K562 (cell line): Measurements from ENCODE around the gene MCC. TPM values are rescaled to one million over a fixed set of nuclear protein-coding genes. Genes with fewer than 3 reads are reported as not detected.

Experiments used
- ATAC-seq: fragments of 200-7000 bp; cut with Tn5 transposase; 3 replicates; pipeline ENCODE4 v1.9.1; 2020; ENCODE audit warnings: moderate library complexity
- BruUV-seq: library from RNA; stranded (reverse); fragments of 400-500 nt; replicated peaks from 2 replicates; lab custom pipeline; 2021; lab: Mats Ljungman, UMichigan
- CTCF ChIA-PET: fragments of 300-600 bp; formaldehyde crosslinking; extraction: SDS; loops from one replicate; lab custom pipeline; 2021; ENCODE audit warnings: low intra/inter-chr PET ratio; lab: Yijun Ruan, JAX
- POLR2A ChIA-PET: fragments of 300-600, 350-650 bp; sonication (Branson Sonifier 250); formaldehyde crosslinking; extraction: SDS; loops from one replicate; lab custom pipeline; 2021; ENCODE audit warnings: antibody characterized with exemption, inconsistent platforms; lab: Yijun Ruan, JAX
- DNase-seq, 4 experiments: peaks; one replicate each; pipeline versions ENCODE4 v3.0.0 to v3.0.0-alpha.2; 2011 to 2018; ENCODE audit warnings: low spot score in 3 of 4, mixed read lengths in 3 of 4; ENCODE audit errors: extremely low read depth in 1 of 4
- FAIRE-seq: peaks from 2 replicates; lab custom pipeline; 2011; peaks lifted over from hg19 to GRCh38; lab: Jason Lieb, UNC
- H2AFZ ChIP-seq: 2 replicates; pipeline ENCODE4 v1.6.0; 2011; ENCODE audit warnings: low read depth, low read length, control low read depth, inconsistent platforms
- H3K27ac ChIP-seq: fragments of 200-600 bp; 3 replicates; pipeline ENCODE4 v1.8.0; 2011; ENCODE audit warnings: low read depth, mild to moderate bottlenecking, control low read depth, inconsistent platforms, low read length, moderate library complexity, mixed read lengths; ENCODE audit errors: extremely low read depth
- H3K27me3 ChIP-seq, 2 experiments: fragments of 300-600 bp in 1 of 2; 2 replicates in 1 of 2; 3 replicates in 1 of 2; pipeline versions ENCODE4 v1.6.0 to v1.8.0; 2011; ENCODE audit warnings: inconsistent platforms in 2 of 2, low read length in 2 of 2, mild to moderate bottlenecking in 1 of 2, mixed read lengths in 1 of 2, moderate library complexity in 1 of 2; ENCODE audit not compliant: control insufficient read depth in 2 of 2, insufficient read depth in 2 of 2
- H3K36me3 ChIP-seq: fragments of 300-600 bp; 3 replicates; pipeline ENCODE4 v1.8.0; 2011; ENCODE audit warnings: mild to moderate bottlenecking, low read length, inconsistent platforms; ENCODE audit not compliant: control insufficient read depth, insufficient read depth
- H3K4me1 ChIP-seq, 2 experiments: fragments of 200-600 bp in 1 of 2; replicated peaks in 1 of 2; 2 replicates in 1 of 2; 3 replicates in 1 of 2; pipeline versions ENCODE4 v1.5.1 to v1.8.0; 2011; ENCODE audit warnings: inconsistent platforms in 2 of 2, low read length in 2 of 2, mild to moderate bottlenecking in 1 of 2, mixed read lengths in 1 of 2, moderate library complexity in 1 of 2; ENCODE audit not compliant: control insufficient read depth in 2 of 2, insufficient read depth in 2 of 2
- H3K4me2 ChIP-seq: 2 replicates; pipeline ENCODE4 v1.6.1; 2011; ENCODE audit warnings: low read length, control low read depth, inconsistent platforms, mixed read lengths; ENCODE audit not compliant: insufficient read depth
- H3K4me3 ChIP-seq: fragments of 200-600 bp; sonication (generic), shearing (Covaris generic); 2 replicates; pipeline ENCODE4 v1.5.1; 2016; ENCODE audit warnings: control low read depth, inconsistent platforms
- H3K79me2 ChIP-seq: fragments of 200-600 bp; 3 replicates; pipeline ENCODE4 v1.8.0; 2011; ENCODE audit warnings: low read length, inconsistent platforms; ENCODE audit not compliant: control insufficient read depth, insufficient read depth
- H3K9ac ChIP-seq, 2 experiments: 2 replicates each; pipeline versions ENCODE4 v1.6.0 to v1.6.1; 2011; ENCODE audit warnings: low read depth in 2 of 2, low read length in 2 of 2, control low read depth in 1 of 2, inconsistent platforms in 1 of 2, mild to moderate bottlenecking in 1 of 2, mixed read lengths in 1 of 2; ENCODE audit not compliant: insufficient read depth in 1 of 2
- H3K9me1 ChIP-seq: one replicate; pipeline ENCODE4 v1.6.0; 2011; ENCODE audit warnings: inconsistent platforms, mild to moderate bottlenecking, low read length, moderate library complexity; ENCODE audit not compliant: control insufficient read depth, insufficient read depth
- H3K9me3 ChIP-seq: replicated peaks from 2 replicates; pipeline ENCODE4 v1.5.1; 2011; ENCODE audit warnings: low read depth, low read length, inconsistent platforms; ENCODE audit not compliant: control insufficient read depth, insufficient read depth
- H4K20me1 ChIP-seq: replicated peaks from 2 replicates; pipeline ENCODE4 v1.6.1; 2011; ENCODE audit warnings: low read length, inconsistent platforms, mixed read lengths; ENCODE audit not compliant: control insufficient read depth, insufficient read depth
- DACH1 ChIP-seq: fragments of 450-650 bp; IDR thresholded peaks from 2 replicates; pipeline ENCODE4 v1.6.1; 2018; ENCODE audit not compliant: partially characterized antibody
- ILF3 ChIP-seq: fragments of 450-650 bp; IDR thresholded peaks from 2 replicates; pipeline ENCODE4 v1.6.1; 2018; ENCODE audit warnings: antibody characterized with exemption, mild to moderate bottlenecking, moderate library complexity, borderline replicate concordance
- LCOR ChIP-seq: sonication (generic); formaldehyde crosslinking; IDR thresholded peaks from 2 replicates; pipeline ENCODE4 v1.8.0; 2022; ENCODE audit warnings: mild to moderate bottlenecking, missing genetic modification reagents
- SNIP1 ChIP-seq: fragments of 450-650 bp; IDR thresholded peaks from 2 replicates; pipeline ENCODE4 v1.7.1; 2017; ENCODE audit warnings: low read depth, mild to moderate bottlenecking
- YBX1 ChIP-seq: fragments of 450-650 bp; IDR thresholded peaks from 2 replicates; pipeline ENCODE4 v1.7.1; 2016; ENCODE audit warnings: mild to moderate bottlenecking
- ZMIZ1 ChIP-seq, 2 experiments: fragments of 150-350 bp in 1 of 2; IDR thresholded peaks; 2 replicates each; pipeline ENCODE4 v1.6.1; 2012 to 2016; ENCODE audit warnings: low read depth in 2 of 2, low read length in 2 of 2, mild to moderate bottlenecking in 1 of 2, moderate library complexity in 1 of 2
- ZNF239 ChIP-seq: fragments of 250-450 bp; sonication (Bioruptor Pico); IDR thresholded peaks from 2 replicates; pipeline ENCODE4 v1.4.0; 2020; ENCODE audit warnings: mild to moderate bottlenecking
- ZNF436 ChIP-seq: fragments of 250-450, 450-650 bp; sonication (Bioruptor Pico); formaldehyde crosslinking; IDR thresholded peaks from 2 replicates; pipeline ENCODE4 v1.7.0; 2020; ENCODE audit warnings: mild to moderate bottlenecking
- ZNF764 ChIP-seq: fragments of 250-450 bp; sonication (Bioruptor Pico); IDR thresholded peaks from 2 replicates; pipeline ENCODE4 v1.4.0; 2020; ENCODE audit warnings: low read depth, mild to moderate bottlenecking, moderate library complexity
- WGBS: fragments of 100-300 bp; shearing (Covaris generic); methylation state at CpG from one replicate; pipeline ENCODE4 v1.1.6; 2016; ENCODE audit warnings: low coverage, mixed read lengths; ENCODE audit not compliant: insufficient coverage; ENCODE audit errors: missing lambda C conversion rate; 5-methylcytosine and 5-hydroxymethylcytosine counted together
- in situ Hi-C: fragments of 300-500 bp; cut with MboI; formaldehyde crosslinking; loops from 4 replicates; pipeline ENCODE4 v1.15.0; 2018; ENCODE audit warnings: inconsistent platforms, mixed read lengths
- intact Hi-C: fragments of 100-400 bp; cut with micrococcal nuclease; formaldehyde crosslinking; loops from 2 replicates; pipeline ENCODE4 v1.14.2; 2022
- polyA plus RNA-seq, 8 experiments: library from polyadenylated mRNA; depleted of rRNA in 4 of 8; stranded (reverse) in 5 of 8; unstranded in 3 of 8; fragments of >200 nt; fragmentation: Nextera tagmentation in 2 of 8; fragmentation: Illumina TruSeq in 1 of 8; extraction: Ambion mirVana in 2 of 8; extraction: Trizol in 1 of 8; gene quantifications; 2 replicates each; pipeline versions ENCODE4 v1.2.1 to v1.2.3, GENCODE V29; 2011 to 2014; ENCODE audit warnings: inconsistent platforms in 1 of 8, missing spikeins in 1 of 8
- total RNA-seq, 7 experiments: library from RNA; depleted of rRNA in 6 of 7; stranded (reverse); fragments of >200 nt in 6 of 7; fragmentation: Illumina TruSeq in 2 of 7; extraction: Trizol in 2 of 7; gene quantifications; 2 replicates each; pipeline versions ENCODE4 v1.2.1 to v1.2.3, GENCODE V29; 2011 to 2021; ENCODE audit warnings: low replicate concordance in 1 of 7
- TF ChIP-seq, protein P1 (sequence below): fragments of 250-450 bp; sonication (Bioruptor Pico); IDR thresholded peaks from 2 replicates; pipeline ENCODE4 v1.5.0; 2020; ENCODE audit warnings: mild to moderate bottlenecking

MCC gene
- total and polyA plus RNA-seq, 9 of the 15 experiments (the other 6 are each of a cell fraction or from before 2014, with no cell fraction given), result 0.04 to 0.24 (median 0.06) TPM; not detected in 1

- POLR2A ChIA-PET, result interaction anchor here (0.7 to 1.6 kb wide), 2 partner anchors 12 to 51 kb away, joined by 3 read pairs; no protein-coding TSS in a partner anchor
These were observed 321.3 kb downstream of the MCC start for GRCh38 chr5:113166852-113167366.

More at GRCh38 chr5:113166852-113167366, 321.3 kb downstream of the MCC start:
- H3K9ac ChIP-seq, result no peak overlapping the region
- no peak for FAIRE-seq
- H3K79me2 ChIP-seq, result no peaks in the 10 kb centered on the region
- no peak overlapping the region for H2AFZ ChIP-seq
- TF ChIP-seq ZNF239 (CRISPR knock-in tag), result no peak
- no peak for TF ChIP-seq ZNF764 (CRISPR knock-in tag)
- no peak for TF ChIP-seq SNIP1
- no peak for TF ChIP-seq DACH1
- TF ChIP-seq ZMIZ1 (IDR thresholded peaks at IDR 0.05; ENCODE audit: low read depth in 2 of 2, low read length in 2 of 2), result no peak
- TF ChIP-seq LCOR (CRISPR knock-in tag), result no peak
- no peak for TF ChIP-seq YBX1
- TF ChIP-seq, protein P1, sequence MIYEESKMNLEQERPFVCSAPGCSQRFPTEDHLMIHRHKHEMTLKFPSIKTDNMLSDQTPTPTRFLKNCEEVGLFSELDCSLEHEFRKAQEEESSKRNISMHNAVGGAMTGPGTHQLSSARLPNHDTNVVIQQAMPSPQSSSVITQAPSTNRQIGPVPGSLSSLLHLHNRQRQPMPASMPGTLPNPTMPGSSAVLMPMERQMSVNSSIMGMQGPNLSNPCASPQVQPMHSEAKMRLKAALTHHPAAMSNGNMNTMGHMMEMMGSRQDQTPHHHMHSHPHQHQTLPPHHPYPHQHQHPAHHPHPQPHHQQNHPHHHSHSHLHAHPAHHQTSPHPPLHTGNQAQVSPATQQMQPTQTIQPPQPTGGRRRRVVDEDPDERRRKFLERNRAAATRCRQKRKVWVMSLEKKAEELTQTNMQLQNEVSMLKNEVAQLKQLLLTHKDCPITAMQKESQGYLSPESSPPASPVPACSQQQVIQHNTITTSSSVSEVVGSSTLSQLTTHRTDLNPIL, result no peak
- TF ChIP-seq ILF3, result no peak
- TF ChIP-seq ZNF436, result no peak
- no peaks in the 10 kb centered on the region for H3K9me3 ChIP-seq
- H3K27me3 ChIP-seq, result peaks cover 5 to 10% of the 10 kb centered on the region in 2 experiments; a peak in 4 of 5 replicates
- CTCF ChIA-PET, result interaction anchor here (0.6 kb wide), 1 partner anchor 139 kb away, joined by 3 read pairs; no protein-coding TSS in a partner anchor
- no TSS peak for BruUV-seq
- no peak for ATAC-seq
- H3K4me1 ChIP-seq, result no peaks in the 10 kb centered on the region
- under 1% methylated on average over 7 of the region's 7 CpGs for WGBS
- no peak overlapping the region for H3K4me3 ChIP-seq
- H3K27ac ChIP-seq, result no peak overlapping the region
- DNase-seq, result no peak
- H3K36me3 ChIP-seq, result no peaks in the 10 kb centered on the region
- no peaks in the 10 kb centered on the region for H3K9me1 ChIP-seq
- H4K20me1 ChIP-seq, result no peaks in the 10 kb centered on the region
- in situ Hi-C loops, result no loop called here
- no peak overlapping the region for H3K4me2 ChIP-seq
- intact Hi-C loops, result no loop called here
